Neutrophil (primary cell): ENCODE results near the gene FAM200A.

ENCODE experiments used
- H3K27ac ChIP-seq: fragments of 200-600 bp; sonication (generic); 2 replicates; pipeline ENCODE4 v1.5.1; 2016; ENCODE audit warnings: mild to moderate bottlenecking, moderate library complexity
- H3K27me3 ChIP-seq: fragments of 200-600 bp; sonication (generic); 2 replicates; pipeline ENCODE4 v1.6.0; 2016; ENCODE audit warnings: mild to moderate bottlenecking
- H3K36me3 ChIP-seq: fragments of 200-600 bp; sonication (generic); 2 replicates; pipeline ENCODE4 v1.5.1; 2017
- H3K4me1 ChIP-seq, 2 experiments: fragments of 200-600 bp in 1 of 2; sonication (generic) in 1 of 2; 1 replicate in 1 of 2; 2 replicates in 1 of 2; pipeline versions ENCODE4 v1.5.1 to v1.6.1; 2013 to 2016; ENCODE audit warnings: low read depth in 1 of 2, low read length in 1 of 2, mild to moderate bottlenecking in 1 of 2, moderate library complexity in 1 of 2; ENCODE audit not compliant: control insufficient read depth in 1 of 2, insufficient read depth in 1 of 2
- H3K4me3 ChIP-seq, 2 experiments: fragments of 200-600 bp in 1 of 2; sonication (generic) in 1 of 2; 1 replicate in 1 of 2; 2 replicates in 1 of 2; pipeline ENCODE4 v1.5.1; 2013 to 2016; ENCODE audit warnings: low read depth in 1 of 2, low read length in 1 of 2, mild to moderate bottlenecking in 1 of 2, moderate library complexity in 1 of 2
- H3K9me3 ChIP-seq: fragments of 200-600 bp; sonication (generic); 2 replicates; pipeline ENCODE4 v1.5.1; 2016
- TF ChIP-seq, protein P1 (sequence below): fragments of 200-600 bp; sonication (generic); IDR thresholded peaks from 2 replicates; pipeline ENCODE4 v1.5.1; 2016; ENCODE audit warnings: antibody characterized with exemption

Gene FAM200A

DNA sequence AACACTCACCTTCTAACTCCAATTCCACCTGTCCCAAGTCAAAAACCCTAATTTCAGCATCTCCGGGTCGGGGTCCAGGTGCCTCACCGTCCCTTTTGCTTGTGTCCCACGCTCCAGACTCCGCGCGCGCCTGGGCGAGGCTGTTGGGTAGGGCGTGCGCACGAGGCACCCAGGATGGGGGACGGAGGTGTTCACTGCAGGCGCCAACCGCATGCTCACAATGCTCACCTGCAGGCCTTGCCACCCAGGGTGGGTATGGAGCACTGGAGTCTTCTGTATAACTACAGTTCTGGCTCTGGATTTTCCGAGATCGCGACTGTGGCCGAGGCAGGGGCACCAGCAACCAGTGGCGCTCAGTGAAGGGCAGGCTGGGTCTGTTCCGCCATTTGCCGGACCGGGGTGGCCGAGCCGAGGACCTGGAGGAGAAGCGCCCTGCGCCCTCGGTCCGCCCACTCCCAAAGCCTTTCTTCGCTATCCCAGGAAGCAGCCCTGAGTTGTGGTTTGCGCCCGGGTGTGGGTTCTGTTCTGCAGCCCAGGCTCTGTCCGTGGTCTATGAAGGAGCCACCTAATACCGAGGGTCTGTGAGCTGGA lies 8.7 kb downstream of the FAM200A start:
- H3K9me3 ChIP-seq = peaks cover 5% of the 10 kb centered on the region
- TF ChIP-seq, protein P1, sequence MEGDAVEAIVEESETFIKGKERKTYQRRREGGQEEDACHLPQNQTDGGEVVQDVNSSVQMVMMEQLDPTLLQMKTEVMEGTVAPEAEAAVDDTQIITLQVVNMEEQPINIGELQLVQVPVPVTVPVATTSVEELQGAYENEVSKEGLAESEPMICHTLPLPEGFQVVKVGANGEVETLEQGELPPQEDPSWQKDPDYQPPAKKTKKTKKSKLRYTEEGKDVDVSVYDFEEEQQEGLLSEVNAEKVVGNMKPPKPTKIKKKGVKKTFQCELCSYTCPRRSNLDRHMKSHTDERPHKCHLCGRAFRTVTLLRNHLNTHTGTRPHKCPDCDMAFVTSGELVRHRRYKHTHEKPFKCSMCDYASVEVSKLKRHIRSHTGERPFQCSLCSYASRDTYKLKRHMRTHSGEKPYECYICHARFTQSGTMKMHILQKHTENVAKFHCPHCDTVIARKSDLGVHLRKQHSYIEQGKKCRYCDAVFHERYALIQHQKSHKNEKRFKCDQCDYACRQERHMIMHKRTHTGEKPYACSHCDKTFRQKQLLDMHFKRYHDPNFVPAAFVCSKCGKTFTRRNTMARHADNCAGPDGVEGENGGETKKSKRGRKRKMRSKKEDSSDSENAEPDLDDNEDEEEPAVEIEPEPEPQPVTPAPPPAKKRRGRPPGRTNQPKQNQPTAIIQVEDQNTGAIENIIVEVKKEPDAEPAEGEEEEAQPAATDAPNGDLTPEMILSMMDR = no peak

DNA sequence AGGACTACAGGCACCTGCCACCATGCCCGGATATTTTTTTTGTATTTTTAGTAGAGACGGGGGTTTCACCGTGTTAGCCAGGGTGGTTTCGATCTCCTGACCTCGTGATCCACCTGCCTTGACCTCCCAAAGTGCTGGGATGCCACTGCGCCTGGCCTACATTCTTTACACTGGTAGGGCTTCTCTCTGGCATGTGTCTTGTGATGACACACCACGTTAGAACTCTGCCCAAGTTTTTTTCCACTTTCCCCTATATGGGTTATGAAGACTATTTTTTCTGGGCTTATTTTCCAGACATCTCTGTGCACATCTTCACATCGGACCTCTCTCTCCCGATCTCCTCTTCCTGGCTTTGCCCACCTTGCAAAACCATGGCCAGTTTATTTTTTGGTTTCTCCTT lies 10.7 kb downstream of the FAM200A start:
- TF ChIP-seq, protein P1 = no peak
- H3K4me3 ChIP-seq = no peak overlapping the region
- no peaks in the 10 kb centered on the region for H3K36me3 ChIP-seq
- peaks cover 5% of the 10 kb centered on the region for H3K9me3 ChIP-seq
- H3K4me1 ChIP-seq = no peaks in the 10 kb centered on the region
- no peak overlapping the region for H3K27ac ChIP-seq
- H3K27me3 ChIP-seq = no peaks in the 10 kb centered on the region

More for the DNA sequence above, 8.7 kb downstream of the FAM200A start:
- no peaks in the 10 kb centered on the region for H3K27me3 ChIP-seq
- H3K4me1 ChIP-seq = no peaks in the 10 kb centered on the region
- H3K27ac ChIP-seq = no peak overlapping the region
- H3K36me3 ChIP-seq = peaks cover 9% of the 10 kb centered on the region
- H3K4me3 ChIP-seq = no peak overlapping the region

DNA sequence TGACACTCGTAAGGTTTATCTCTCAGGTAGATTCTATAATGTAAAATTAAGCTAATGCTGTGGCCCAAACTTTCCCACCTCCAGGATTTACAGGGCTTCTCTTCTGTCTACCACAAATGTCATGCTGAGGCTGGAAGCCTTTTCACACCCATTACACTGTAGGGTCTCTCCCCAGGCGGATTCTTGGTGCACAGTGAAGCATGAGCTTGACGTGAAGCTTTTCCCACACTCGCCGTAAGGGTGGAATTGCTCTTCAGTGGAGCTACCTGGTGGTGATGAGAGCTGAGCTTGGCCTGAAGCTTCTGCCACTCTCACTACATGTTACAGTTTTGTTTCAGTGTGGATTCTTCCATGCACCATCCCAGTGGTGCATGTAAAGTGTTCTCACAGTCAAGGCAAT lies 11.4 kb downstream of the FAM200A start:
- TF ChIP-seq, protein P1 = no peak

GRCh38 chr7:99539213-99539811 lies 12.6 kb downstream of the FAM200A start:
- H3K4me3 ChIP-seq = no peak overlapping the region
- H3K4me1 ChIP-seq = no peaks in the 10 kb centered on the region
- no peak overlapping the region for H3K27ac ChIP-seq
- H3K36me3 ChIP-seq = no peaks in the 10 kb centered on the region
- TF ChIP-seq, protein P1 = no peak
- no peaks in the 10 kb centered on the region for H3K27me3 ChIP-seq
- H3K9me3 ChIP-seq = peaks cover 5% of the 10 kb centered on the region

More for the DNA sequence above, 11.4 kb downstream of the FAM200A start:
- no peaks in the 10 kb centered on the region for H3K4me1 ChIP-seq
- H3K36me3 ChIP-seq = no peaks in the 10 kb centered on the region
- no peaks in the 10 kb centered on the region for H3K27me3 ChIP-seq
- no peak overlapping the region for H3K4me3 ChIP-seq
- no peak overlapping the region for H3K27ac ChIP-seq
- H3K9me3 ChIP-seq = peaks cover 5% of the 10 kb centered on the region

DNA sequence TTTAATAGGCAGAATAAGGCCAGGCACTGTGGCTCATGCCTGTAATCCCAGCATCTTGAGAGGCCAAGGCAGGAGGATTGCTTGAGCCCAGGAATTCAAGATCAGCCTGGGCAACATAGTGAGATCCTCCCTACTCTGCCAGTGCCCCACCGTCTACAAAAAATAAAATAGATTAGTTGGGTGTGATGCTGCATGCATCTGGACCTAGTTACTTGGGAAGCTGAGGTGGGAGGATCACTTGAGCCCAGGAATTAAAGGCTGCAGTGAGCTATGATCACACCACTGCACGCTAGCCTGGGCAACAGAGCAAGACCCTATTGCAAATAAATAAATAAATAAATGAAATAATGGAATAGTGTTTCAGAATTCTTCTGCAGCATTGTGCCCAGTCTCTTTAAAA lies 16.2 kb downstream of the FAM200A start:
- Histone ChIP-seq H3K4me3 (no peak overlapping the region), H3K9me3 (peaks cover 26% of the 10 kb centered on the region), H3K27me3 (no peaks in the 10 kb centered on the region), H3K36me3 (peaks cover 8% of the 10 kb centered on the region), H3K4me1 (no peaks in the 10 kb centered on the region), H3K27ac (no peak overlapping the region)
- TF ChIP-seq, protein P1 = no peak
